Astrocyte of the cerebellum (primary cell): ENCODE results near the gene MOCOS.

Source experiments
- DNase-seq: peaks from one replicate; pipeline ENCODE4 v3.0.0-alpha.2; 2011; ENCODE audit warnings: low read depth
- H3K4me3 ChIP-seq: 2 replicates; pipeline ENCODE4 v1.5.1; 2011; ENCODE audit warnings: mild to moderate bottlenecking, low read depth, low read length, moderate library complexity
- CTCF ChIP-seq: IDR thresholded peaks from 2 replicates; pipeline ENCODE4 v1.5.1; 2012; ENCODE audit warnings: low read length, low read depth, moderate library complexity, mild to moderate bottlenecking; ENCODE audit errors: missing control alignments
- in situ Hi-C: cut with HindIII; loops from 2 replicates; pipeline ENCODE4 v1.10.0; 2017; ENCODE audit warnings: low sequenced_read_pairs

Gene MOCOS

DNA sequence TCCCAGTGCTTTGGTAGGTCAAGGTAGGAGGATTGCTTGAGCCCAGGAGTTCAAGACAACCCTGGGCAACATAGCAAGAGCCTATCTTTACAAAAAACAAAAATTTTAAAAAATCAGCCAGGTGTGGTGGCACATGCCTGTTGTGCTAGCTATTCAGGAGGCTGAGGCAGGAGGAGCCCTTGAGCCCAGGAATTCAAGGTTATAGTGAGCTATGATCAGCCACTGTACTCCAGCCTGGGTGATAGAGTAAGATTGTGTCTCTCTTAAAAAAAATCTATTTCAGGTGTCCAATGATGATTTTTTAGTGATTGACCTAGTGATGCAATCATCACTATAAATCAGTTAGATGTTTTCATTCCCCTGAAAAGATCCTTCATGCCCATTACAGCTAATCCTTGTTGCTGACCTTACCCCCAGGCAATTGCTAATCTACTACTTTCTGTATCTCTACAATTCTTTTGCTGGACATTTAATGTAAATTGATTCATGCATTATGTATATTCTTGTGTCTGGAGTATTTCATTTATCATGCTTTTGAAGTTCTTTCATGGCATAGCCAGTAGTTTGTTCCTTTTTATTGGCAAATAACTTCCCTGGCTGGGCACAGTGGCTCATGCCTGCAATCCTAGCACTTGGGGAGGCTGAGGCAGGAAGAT, 10.3 kb downstream of the MOCOS start:
- no peak overlapping the region for H3K4me3 ChIP-seq
- in situ Hi-C loops: no loop called here
- DNase-seq: no peak
- no peak for TF ChIP-seq CTCF

- TF ChIP-seq CTCF: no peak
- DNase-seq: no peak
- in situ Hi-C loops: no loop called here
- no peak overlapping the region for H3K4me3 ChIP-seq
Measured at GRCh38 chr18:36199691-36200295, 12.5 kb downstream of the MOCOS start.

DNA sequence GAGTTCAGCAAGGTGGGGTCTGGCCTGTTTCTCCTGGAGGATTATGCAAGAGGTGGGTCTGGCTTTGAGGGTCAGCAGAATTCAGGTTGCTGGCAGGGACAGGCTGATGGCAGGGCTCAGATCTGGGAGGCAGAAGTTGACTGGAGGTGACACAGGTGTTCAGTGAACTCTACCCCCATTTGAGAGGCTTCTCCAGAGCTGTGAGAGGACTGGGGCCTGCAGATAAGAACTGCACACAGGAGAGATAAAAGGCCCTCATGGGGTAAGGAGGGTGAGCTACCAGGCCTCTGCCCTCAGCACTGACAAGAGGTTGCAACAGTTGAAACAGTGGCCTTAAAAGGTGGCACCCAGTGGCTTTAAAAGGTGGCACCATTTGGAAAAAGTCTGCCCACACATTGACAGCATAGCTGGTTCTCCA, 13.1 kb downstream of the MOCOS start:
- TF ChIP-seq CTCF: no peak
- in situ Hi-C loops: no loop called here
- no peak for DNase-seq
- no peak overlapping the region for H3K4me3 ChIP-seq

GRCh38 chr18:36201765-36202164, 14.5 kb downstream of the MOCOS start:
- TF ChIP-seq CTCF: no peak
- DNase-seq: no peak
- no peak overlapping the region for H3K4me3 ChIP-seq
- in situ Hi-C loops: no loop called here

- no peak overlapping the region for H3K4me3 ChIP-seq
- DNase-seq: no peak
- in situ Hi-C loops: no loop called here
- TF ChIP-seq CTCF: no peak
Measured at GRCh38 chr18:36203360-36203895, 16.1 kb downstream of the MOCOS start.

DNA sequence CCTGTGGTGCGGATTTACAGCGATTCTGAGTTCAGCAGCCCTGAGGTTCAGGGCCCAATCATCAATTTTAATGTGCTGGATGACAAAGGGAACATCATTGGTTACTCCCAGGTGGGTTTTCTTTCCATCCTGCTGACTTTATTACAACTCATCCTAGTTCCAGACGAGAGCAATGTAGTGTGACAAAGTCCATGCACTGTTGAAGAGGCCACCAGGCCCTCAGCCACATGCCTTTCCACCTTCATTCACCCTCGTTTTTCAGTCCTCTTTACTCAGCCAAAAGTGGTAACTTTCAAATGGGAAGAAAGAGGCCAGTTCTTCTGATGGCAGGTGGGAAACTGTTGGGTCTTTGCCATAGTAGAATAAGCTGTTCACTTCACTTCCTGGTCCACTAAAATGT, 17.9 kb downstream of the MOCOS start:
- in situ Hi-C loops: no loop called here
- no peak for TF ChIP-seq CTCF
- no peak for DNase-seq
- no peak overlapping the region for H3K4me3 ChIP-seq
